Measurements from ENCODE around the gene KANSL1.

- TF ChIP-seq POLR2A (IDR thresholded peaks at IDR 0.05; ENCODE audit: low read depth, low read length) (no peak), TAF1 (IDR thresholded peaks at IDR 0.05; ENCODE audit: borderline replicate concordance, low read depth, low read length) (no peak)
Measured at GRCh38 chr17:46099865-46100264, 93.4 kb downstream of the KANSL1 start.
